Measurements from ENCODE around the gene SLC9C1.

Gene SLC9C1

GRCh38 chr3:112116748-112117186 lies 177.2 kb downstream of the SLC9C1 start:
- TF ChIP-seq USF1 (IDR thresholded peaks at IDR 0.05), result no peak
- no peak for TF ChIP-seq EP300 (IDR thresholded peaks at IDR 0.05; ENCODE audit: borderline replicate concordance)
- TF ChIP-seq FOXM1 (IDR thresholded peaks at IDR 0.05; ENCODE audit: borderline replicate concordance, low read depth), result no peak
- TF ChIP-seq TAF1 (IDR thresholded peaks at IDR 0.05; ENCODE audit: low read depth), result no peak
- TF ChIP-seq CEBPB (IDR thresholded peaks at IDR 0.05), result no peak
- no peak for TF ChIP-seq REST (IDR thresholded peaks at IDR 0.05; ENCODE audit: low read depth)
- no peak for TF ChIP-seq TEAD4 (IDR thresholded peaks at IDR 0.05)
- TF ChIP-seq YY1 (IDR thresholded peaks at IDR 0.05; ENCODE audit: low read depth), result no peak
- no peak for TF ChIP-seq CREB1 (IDR thresholded peaks at IDR 0.05; ENCODE audit: low read depth)
- no peak for TF ChIP-seq ZBTB7A (IDR thresholded peaks at IDR 0.05; ENCODE audit: low read depth)
- TF ChIP-seq MAX (IDR thresholded peaks at IDR 0.05), result no peak
- TF ChIP-seq EGR1 (IDR thresholded peaks at IDR 0.05), result no peak

- no peak for TF ChIP-seq NFIC (IDR thresholded peaks at IDR 0.05)
- no peak for TF ChIP-seq ZBTB7A (IDR thresholded peaks at IDR 0.05; ENCODE audit: low read depth)
- no peak for TF ChIP-seq FOXM1 (IDR thresholded peaks at IDR 0.05; ENCODE audit: borderline replicate concordance, low read depth)
- TF ChIP-seq CREB1 (IDR thresholded peaks at IDR 0.05; ENCODE audit: low read depth), result no peak
- TF ChIP-seq TAF1 (IDR thresholded peaks at IDR 0.05; ENCODE audit: low read depth), result no peak
- no peak for TF ChIP-seq TCF12 (IDR thresholded peaks at IDR 0.05; ENCODE audit: low read depth)
- no peak for TF ChIP-seq CEBPB (IDR thresholded peaks at IDR 0.05)
- TF ChIP-seq USF1 (IDR thresholded peaks at IDR 0.05), result no peak
- no peak for TF ChIP-seq REST (IDR thresholded peaks at IDR 0.05; ENCODE audit: low read depth)
- no peak for TF ChIP-seq MAX (IDR thresholded peaks at IDR 0.05)
- TF ChIP-seq YY1 (IDR thresholded peaks at IDR 0.05; ENCODE audit: low read depth), result no peak
- no peak for TF ChIP-seq EGR1 (IDR thresholded peaks at IDR 0.05)
- TF ChIP-seq TEAD4 (IDR thresholded peaks at IDR 0.05), result no peak
- no peak for TF ChIP-seq RAD21 (IDR thresholded peaks at IDR 0.05; ENCODE audit: low read depth)
- TF ChIP-seq EP300 (IDR thresholded peaks at IDR 0.05; ENCODE audit: borderline replicate concordance), result no peak
Measured at GRCh38 chr3:112115806-112116383, 178.1 kb downstream of the SLC9C1 start.

GRCh38 chr3:112115161-112115739 lies 178.8 kb downstream of the SLC9C1 start:
- no peak for TF ChIP-seq CREB1 (IDR thresholded peaks at IDR 0.05; ENCODE audit: low read depth)
- no peak for TF ChIP-seq EGR1 (IDR thresholded peaks at IDR 0.05)
- TF ChIP-seq YY1 (IDR thresholded peaks at IDR 0.05; ENCODE audit: low read depth), result no peak
- TF ChIP-seq EP300 (IDR thresholded peaks at IDR 0.05; ENCODE audit: borderline replicate concordance), result no peak
- TF ChIP-seq USF1 (IDR thresholded peaks at IDR 0.05), result no peak
- TF ChIP-seq TEAD4 (IDR thresholded peaks at IDR 0.05), result no peak
- TF ChIP-seq FOXM1 (IDR thresholded peaks at IDR 0.05; ENCODE audit: borderline replicate concordance, low read depth), result no peak

- TF ChIP-seq YY1 (IDR thresholded peaks at IDR 0.05; ENCODE audit: low read depth) (no peak), REST (IDR thresholded peaks at IDR 0.05; ENCODE audit: low read depth) (no peak), ZBTB7A (IDR thresholded peaks at IDR 0.05; ENCODE audit: low read depth) (no peak), EGR1 (IDR thresholded peaks at IDR 0.05) (no peak), EP300 (IDR thresholded peaks at IDR 0.05; ENCODE audit: borderline replicate concordance) (no peak), TEAD4 (IDR thresholded peaks at IDR 0.05) (no peak), TAF1 (IDR thresholded peaks at IDR 0.05; ENCODE audit: low read depth) (no peak), CEBPB (IDR thresholded peaks at IDR 0.05) (no peak)
Measured at GRCh38 chr3:112114576-112115160, 179.3 kb downstream of the SLC9C1 start.

All from Ishikawa (cell line).